GM11168 (cell line): ENCODE results near the gene MIGA2.
"Not testable (repeated sequence)": the region's sequence is repeated elsewhere in the genome, so short reads cannot be mapped to it uniquely, and the experiment has no call there.

Experiments
- in situ Hi-C: fragments of 300-500 bp; cut with MboI; formaldehyde crosslinking; loops from one replicate; pipeline ENCODE4 v1.12.0; 2022; ENCODE audit warnings: low sequenced_read_pairs; ENCODE audit not compliant: unreplicated experiment

The MIGA2 gene

GRCh38 chr9:129109952-129110739 lies 73.7 kb downstream of the MIGA2 start:
- in situ Hi-C loops: no loop called here

GRCh38 chr9:129110740-129111527 lies 74.5 kb downstream of the MIGA2 start, which contains the start of the genes CRAT and PTPA:
Gene CRAT (minus strand): TSS chr9:129110793. CDS start chr9:129110509, 284 bp downstream.
Gene PTPA (plus strand): TSS chr9:129111415. CDS start chr9:129111601, 186 bp downstream.
- in situ Hi-C loops: no loop called here

GRCh38 chr9:129111528-129112151 lies 75.2 kb downstream of the MIGA2 start:
- in situ Hi-C loops: no loop called here

GRCh38 chr9:129112526-129112925 lies 76.1 kb downstream of the MIGA2 start:
- in situ Hi-C loops: not testable (repeated sequence)

GRCh38 chr9:129113645-129114304 lies 77.3 kb downstream of the MIGA2 start:
- in situ Hi-C loops: no loop called here

- in situ Hi-C loops: no loop called here
These were observed 82.4 kb downstream of the MIGA2 start for GRCh38 chr9:129118799-129119198.

- in situ Hi-C loops: loop anchor here (5.0 kb wide), 1 partner anchor 491 kb away; no protein-coding TSS in a partner anchor
These were observed 85.1 kb downstream of the MIGA2 start for GRCh38 chr9:129121483-129121882.
